Right lobe of liver (tissue), 4 donors: Measurements from ENCODE around the gene PKLR.

Experiments used
- CTCF ChIP-seq, 4 donors: fragments of 200-600 bp in 3 of 4; fragments of 450-650 bp in 1 of 4; IDR thresholded peaks; one replicate each; pipeline versions ENCODE4 v1.5.1 to v1.8.0; 2016 to 2022; ENCODE audit warnings: antibody characterized with exemption in 4 of 4, mild to moderate bottlenecking in 2 of 4
- POLR2A ChIP-seq: fragments of 450-650 bp; IDR thresholded peaks from one replicate; pipeline ENCODE4 v1.6.1; 2017; ENCODE audit warnings: antibody characterized with exemption, mild to moderate bottlenecking
- donor health status: DM: no; HTN: no; CAD: no.
- donor health status: DM: no; HTN: no; CAD: no.
- donor health status: DM: no; HTN: yes; CAD: no.

- TF ChIP-seq CTCF (IDR thresholded peaks at IDR 0.05) (no peak), POLR2A (no peak)
These were observed 22.0 kb downstream of the PKLR start for GRCh38 chr1:155279268-155279667.
